Kidney capillary endothelial cell (primary cell): ENCODE results near the gene LINC00305.

ENCODE experiments used
- DNase-seq: peaks from one replicate; pipeline ENCODE4 v3.0.0-alpha.2; 2018; ENCODE audit warnings: low spot score

The LINC00305 gene

DNA sequence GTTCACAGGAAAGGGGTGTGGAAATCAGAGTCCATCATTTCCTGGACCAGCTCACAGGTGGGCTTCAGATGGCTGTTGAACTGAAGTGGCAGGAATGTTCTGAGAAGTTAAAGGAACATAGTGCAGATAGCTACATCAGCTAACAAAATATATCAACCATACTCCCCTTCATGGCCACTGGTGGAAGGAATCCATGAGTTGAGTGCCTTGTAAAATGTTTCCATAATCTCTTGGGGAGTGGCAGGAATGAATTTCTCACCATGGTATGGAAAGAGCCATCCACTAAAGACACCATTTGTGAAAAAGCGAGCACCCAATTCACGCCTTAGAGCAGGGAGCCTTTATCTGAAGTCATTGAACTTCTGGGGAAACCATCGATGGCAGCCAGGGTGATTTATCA, at the start of gene LINC00305:
Gene LINC00305, minus strand, starts transcription at position 101 of the 400 bp plus-strand sequence.
- DNase-seq = no peak

DNA sequence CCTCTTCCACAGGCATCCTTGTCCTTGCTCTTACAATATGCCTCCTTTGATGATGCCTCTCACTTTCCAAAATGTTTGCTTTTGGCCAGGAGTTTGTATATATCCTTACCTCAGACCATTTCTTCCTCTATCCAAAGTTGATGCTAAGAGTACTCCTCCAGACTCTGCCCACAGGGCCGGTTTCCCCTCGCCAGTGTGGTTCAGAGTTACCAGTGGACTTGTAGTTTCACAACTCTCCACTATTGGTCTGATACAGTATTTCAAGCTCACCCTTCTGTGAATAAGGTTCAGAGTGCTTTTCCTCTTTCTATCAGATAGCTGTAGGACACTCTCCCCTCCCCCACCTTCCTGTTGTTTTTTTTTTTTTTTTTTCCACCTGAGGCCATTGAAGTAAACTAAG, 42.2 kb upstream of the LINC00305 start:
- DNase-seq = no peak

DNA sequence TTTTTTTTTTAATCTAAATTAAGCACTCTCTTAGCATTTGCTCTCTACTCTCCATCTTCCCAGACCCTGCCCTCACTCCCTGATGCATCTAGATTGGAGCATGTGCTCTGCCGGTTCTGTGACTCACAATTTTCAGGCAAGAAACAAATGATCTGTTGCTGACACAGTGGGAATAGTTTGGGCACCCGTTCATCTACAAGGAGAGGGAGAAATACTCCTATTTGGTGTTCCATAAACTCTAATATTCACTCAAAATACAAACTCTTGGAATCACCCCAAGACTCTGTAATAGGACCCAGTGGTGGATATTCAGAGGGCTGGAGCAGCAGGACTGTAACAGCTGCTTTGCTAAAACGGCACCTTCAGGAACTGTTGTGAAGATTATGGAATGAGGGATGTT, 37.1 kb upstream of the LINC00305 start:
- DNase-seq = no peak

DNA sequence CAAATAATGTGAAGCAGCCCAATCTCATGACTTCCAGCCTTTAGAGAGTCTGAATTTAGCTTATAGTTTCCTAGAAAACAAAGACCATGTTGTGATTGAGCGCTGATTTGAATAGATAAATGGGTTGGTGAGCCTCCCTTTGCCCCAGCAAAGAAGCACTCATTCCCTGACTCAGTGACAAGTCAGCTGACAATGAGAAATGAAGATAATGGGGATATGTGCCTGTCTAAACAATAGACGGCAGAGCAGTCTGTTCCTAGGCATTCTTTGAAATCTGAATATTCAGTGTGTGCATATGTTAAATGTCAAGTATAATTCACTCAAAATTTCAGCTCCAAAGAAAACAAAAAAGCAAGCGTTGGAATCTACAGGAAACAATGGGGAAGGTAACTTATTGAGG, 34.8 kb upstream of the LINC00305 start:
- DNase-seq = peak; percentile 13

DNA sequence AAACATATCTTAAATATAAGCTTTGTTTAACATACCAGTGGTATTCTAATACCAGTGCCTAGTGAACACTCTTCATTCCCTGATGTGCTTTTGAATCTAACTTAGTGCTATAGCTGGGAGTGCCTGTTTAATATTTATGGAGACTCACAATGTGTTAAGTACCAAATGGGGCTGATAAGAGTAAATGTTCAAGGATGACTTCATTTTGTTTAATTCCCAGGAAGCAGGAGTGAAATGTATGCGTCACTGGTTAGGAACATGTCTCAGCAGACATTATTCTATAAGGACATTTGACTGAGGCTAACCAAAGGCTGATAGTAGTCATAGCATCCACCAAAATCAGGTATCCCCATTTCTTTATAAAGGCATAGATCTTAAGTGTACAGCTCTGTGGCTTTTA, 31.7 kb upstream of the LINC00305 start:
- DNase-seq = no peak

DNA sequence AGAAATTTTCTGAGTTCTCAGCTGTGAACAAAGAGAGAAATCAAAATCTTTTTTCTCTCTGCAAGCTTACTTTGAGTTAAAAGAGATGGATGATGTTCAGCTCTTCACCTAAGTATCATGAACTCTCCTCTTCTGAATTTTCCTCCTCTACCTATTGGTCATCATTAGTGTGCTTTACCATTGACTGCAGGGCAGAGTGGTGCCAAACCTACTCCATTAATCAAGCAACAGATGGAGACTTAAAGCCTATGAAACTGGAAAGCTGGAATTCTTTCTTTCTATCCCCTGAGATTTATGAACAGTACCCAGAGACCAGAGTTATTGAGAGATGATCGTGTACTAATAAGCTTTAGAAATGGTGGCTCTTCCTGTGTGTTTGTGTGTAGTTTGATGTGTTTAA, 31.3 kb upstream of the LINC00305 start:
- no peak for DNase-seq

DNA sequence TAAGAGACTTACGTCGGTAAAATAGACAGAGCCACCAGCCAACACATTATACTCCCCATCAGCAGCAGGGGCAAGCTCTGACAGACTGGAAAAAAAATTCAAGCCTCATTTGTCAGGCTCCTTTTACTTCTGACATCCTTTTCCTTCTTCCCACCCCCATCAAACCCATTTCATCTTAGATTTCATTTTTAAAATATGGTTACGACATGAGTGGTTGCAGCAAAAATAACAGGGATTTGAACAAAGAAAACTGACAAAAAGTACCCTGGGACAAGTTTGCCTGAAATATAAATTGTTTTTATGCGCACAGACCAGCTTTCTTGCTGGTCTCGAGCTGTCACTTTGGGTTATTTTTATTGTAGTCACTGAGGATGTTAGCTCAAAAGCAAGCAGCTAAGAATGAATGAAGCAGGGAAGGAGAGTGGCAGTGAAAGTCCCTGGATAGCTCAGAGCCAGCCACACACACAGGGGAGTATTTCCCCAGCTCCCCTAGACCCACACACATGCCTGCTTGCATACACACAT, 30.7 kb upstream of the LINC00305 start:
- DNase-seq = no peak

DNA sequence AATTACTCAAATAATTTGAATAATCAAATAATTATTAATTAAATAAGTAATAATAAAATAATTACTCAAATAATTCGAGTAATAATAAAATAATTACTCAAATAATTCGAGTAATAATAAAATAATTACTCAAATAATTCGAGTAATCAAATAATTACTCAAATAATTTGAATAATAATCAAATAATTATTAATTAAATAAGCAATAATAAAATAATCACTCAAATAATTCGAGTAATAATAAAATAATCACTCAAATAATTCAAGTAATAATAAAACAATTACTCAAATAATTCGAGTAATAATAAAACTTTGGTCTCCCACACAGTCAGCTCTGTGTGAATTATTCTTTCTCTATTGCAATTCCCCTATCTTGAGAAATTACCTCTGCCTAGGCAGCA, 30.0 kb upstream of the LINC00305 start:
- DNase-seq = no peak

DNA sequence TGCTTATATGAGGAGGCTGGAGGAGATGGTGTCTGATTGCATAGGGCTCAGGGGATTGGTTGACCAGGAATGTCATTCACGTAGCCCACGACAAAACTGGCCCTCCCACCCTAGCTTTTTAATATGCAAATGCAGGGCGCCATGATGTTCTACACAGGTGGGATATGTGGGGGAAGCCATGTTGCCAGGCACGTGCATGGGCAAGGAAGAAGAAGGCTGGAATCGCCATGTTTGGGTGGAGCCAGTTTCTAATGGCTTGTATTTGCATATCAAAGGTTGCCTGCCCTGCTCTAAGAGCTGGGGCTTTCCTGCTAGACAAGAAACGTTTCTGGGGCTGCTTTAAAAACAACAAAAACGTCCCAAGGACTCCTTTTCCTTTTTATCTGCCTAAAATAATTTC, 26.5 kb upstream of the LINC00305 start:
- DNase-seq = no peak

DNA sequence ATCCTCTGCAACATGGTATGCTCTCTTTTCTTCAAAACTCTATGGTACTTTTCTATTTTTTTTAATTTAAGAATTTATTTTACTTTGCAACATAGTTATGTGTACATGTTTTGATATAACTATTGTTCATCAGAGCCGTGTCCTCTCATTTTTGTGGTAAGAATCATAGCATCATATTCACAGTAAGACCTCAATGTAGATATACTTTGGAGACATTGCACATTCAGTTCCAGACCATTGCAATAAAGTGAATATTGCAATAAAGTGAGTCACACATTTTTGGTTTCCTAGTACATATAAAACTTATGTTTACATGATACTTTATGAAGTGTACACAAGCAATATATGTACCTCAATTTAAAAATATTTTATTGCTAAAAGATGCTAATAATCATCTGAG, 22.7 kb upstream of the LINC00305 start:
- no peak for DNase-seq

DNA sequence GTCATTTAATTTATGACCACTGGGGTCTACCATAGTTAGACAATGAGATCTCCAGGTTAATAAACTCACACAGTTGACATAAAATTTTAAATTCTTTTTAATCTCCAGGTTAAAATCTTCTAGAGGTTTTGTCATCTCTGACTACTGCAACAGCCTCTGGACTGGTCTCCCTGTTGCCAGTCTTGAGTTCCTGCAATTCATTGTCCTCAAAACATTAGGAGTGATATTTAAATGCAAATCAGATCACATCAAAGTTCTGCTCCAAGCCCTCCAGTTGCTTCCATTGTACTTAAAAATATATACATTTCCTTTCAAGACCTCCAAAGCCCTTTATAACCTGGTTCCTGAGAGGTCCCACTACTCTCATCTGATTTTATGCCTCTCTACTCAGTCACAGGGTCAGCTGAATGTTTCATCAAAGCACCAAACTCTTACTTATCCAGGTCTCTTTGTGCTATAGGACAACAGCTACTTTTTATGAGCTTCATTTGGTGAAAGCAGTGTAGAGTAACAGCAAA, 18.6 kb upstream of the LINC00305 start:
- no peak for DNase-seq

DNA sequence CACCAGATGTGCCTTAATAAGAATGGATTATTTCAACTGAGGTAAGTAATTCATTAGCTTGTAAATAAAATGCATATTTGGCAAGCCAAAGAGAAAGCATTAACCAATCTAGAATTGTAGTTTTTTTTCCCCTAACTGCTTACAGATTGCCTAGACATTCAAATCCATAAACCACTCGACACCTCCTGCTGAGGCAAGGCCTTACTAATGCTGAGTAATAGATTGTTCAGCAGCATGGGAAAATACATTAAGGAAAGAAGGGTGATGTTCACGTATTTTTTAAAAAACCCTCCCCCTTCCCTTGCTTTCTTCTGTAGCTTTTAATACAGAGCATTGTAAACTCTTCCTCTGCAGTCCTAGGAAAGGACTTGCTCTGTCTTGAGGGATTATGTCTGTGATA, 17.0 kb upstream of the LINC00305 start:
- DNase-seq = peak; percentile 22

DNA sequence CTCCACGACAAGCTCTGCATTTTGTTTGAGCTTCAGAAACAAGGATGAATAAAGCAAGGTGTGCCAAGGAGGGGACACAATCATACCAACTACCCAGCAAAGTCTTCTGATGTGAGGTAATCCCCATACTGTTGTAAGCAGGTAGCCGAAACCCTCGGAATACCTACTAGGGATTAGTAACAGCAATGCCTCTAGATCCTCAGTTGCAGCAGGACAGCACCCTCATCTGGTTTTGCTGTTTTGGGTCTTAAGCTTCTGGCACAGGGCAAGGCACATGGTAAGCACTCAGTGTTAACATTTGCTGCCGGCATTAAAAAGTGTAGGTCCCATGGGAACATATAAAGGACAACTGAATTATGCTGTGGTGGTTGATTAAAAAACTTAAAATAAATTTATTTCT, 16.0 kb upstream of the LINC00305 start:
- DNase-seq = no peak

DNA sequence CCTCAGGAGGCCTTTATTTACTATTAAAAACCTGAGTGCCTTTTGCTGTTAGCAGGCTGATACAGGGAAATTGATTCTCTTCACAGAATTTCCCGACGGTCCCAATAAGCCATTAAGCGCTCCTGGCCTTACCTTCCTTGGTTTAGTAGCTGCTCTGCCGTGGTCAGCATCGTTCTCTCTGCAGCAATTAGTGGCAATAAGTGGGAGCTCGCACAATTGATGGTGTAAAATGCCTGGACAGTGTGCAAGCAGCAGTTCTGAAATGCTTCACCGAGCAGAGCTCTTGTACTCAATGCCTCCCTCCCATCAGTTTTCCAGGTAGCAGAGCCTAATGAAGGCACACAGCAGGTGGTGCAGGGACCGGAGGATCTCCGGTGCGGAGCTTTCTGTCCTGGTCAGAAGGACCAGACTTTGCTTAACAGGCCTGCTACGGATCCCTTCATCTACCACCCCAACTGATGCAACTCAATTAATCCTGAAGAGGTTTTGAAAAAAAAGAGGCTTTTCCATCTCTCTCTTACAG, 1.1 kb upstream of the LINC00305 start:
- no peak for DNase-seq

DNA sequence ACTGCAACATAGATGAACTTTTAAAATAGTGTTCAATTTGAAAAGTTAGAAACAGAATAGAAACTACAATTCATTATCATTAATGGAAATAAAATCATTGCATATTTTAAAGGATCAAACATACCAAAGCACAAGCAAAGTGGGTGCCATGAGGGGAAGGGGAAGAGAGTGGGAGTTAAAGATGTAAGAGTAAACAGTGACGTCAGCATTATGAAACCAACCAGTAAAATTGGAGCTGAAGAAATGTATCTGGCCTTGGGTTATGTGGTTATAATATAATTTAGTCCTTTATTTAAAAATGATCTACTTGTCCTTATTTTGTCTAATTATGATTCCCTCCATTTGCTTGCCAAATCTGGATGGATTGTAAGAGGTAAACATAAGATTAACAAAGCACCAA, 6.0 kb downstream of the LINC00305 start:
- no peak for DNase-seq

DNA sequence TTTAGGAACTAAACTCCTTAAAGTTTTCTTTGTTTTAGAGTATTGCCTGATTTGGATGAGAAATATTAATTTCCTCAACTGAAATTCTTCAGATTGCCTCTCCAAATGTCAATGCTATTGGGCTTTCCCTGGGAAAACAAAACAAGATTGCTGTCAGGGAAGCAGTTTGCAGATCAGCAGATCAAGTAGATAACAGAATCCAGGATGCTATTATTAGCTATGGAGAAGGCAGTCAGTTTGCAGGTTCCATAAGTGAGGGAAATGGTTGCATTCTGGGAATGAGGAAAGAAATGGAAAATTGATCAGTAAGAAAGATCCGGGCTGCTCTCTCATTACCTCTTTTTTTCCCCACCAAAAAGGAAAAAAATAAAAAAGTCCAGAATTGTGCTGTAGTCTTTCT, 11.0 kb downstream of the LINC00305 start:
- no peak for DNase-seq

DNA sequence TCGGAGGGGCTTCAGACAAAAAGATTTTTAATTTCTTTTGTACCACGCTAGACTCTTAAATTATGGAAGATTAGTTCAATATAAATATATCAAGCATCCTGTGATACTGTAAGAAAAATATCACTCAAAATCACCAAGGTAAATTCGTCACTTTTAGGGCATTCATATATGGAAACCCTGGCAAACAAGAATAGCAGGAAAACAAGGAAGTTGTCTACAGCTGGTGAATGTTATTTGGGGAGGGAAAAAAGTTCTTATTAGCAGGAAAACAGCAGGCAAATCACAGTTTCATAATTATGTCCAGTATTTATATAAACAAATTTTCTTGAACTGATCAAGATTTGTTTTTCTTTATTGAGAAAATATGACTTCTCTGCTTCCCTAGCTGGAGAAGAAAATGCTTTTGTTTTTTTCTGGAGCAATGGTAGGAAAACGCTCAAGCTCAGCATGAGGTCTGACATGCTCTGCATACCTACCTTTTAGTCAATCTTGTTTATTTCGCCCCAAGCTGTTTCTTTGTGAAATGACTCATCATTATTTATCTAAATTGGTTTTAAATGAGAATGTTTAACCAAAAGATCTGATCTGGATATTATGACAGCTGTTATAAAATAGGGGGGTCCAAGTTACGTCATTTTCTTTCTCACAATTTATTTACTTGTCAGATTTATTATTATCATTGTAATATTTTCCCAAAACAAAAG, 14.7 kb downstream of the LINC00305 start:
- no peak for DNase-seq

DNA sequence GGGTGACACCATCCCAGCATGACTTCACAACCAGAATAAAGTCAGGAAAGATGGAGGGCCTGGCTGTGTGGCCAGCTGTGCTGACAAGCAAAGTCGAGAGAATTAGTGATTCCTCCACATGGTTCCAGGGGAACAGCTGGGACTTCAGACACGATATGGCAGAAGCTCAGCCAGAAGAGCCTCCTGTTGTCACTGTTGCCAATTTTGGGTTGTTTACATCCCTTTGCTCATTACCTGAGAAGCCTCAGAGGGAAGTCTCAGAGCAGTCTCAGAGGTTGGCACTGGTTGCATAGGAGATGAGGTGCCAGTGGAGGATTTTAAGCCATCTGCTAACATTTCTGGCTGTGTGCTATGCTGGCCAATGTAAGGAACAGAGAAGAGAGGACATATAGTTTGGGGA, 16.0 kb downstream of the LINC00305 start:
- no peak for DNase-seq

DNA sequence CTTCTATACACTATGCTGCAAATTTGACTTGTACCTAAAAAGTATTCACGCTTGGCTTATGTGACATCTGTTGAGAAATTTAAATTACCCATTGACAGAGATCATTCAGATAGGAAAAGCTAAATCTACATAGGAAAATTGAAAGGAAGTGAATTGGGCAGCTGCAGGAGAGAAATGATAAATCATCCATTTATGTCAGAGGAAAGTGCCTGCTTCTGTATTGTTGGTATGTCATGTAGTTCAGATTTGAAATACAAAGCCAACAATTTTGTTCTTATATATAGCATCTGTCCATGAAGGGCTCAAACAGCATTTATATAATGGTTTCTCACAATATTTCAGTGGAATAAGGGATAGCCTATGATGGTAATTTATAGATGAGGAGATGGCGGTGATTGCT, 17.6 kb downstream of the LINC00305 start:
- no peak for DNase-seq

DNA sequence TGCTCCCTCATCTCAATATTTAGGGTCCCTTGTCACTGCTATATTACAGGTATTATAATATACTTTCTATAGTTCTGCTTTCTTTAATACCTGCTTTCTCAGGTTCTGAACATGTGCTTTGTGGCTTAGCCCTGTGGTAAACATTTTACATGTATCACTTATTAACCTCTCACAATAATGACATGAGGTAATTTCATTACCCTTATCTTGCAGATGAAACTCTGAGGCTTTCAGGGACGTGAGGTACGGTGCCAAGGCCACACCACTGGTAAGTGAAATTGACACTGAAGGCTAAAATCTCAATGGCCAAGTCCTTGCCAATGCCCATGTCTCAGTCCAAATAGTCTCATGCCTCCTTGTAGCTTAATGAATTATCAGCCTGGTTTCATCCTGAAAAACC, 21.7 kb downstream of the LINC00305 start:
- DNase-seq = no peak

DNA sequence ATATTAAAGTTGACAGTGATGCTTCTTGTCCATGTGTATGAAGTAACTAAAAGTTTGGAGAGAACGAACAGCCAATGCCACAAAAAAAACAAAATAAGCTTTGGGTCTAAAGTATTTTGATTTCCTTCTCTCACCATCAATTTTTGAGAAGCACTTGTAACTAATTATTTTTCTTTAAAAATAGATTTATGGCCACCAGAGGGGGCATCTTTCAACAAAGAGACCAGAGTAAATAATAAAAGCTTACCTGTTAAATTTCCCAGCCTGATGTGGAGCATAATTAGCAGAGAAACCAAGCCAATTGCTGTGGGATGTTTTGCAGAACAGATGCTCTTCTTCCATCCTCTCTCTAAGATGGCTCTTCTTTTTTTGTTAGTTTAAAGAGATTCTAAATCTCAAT, 29.0 kb downstream of the LINC00305 start:
- no peak for DNase-seq

DNA sequence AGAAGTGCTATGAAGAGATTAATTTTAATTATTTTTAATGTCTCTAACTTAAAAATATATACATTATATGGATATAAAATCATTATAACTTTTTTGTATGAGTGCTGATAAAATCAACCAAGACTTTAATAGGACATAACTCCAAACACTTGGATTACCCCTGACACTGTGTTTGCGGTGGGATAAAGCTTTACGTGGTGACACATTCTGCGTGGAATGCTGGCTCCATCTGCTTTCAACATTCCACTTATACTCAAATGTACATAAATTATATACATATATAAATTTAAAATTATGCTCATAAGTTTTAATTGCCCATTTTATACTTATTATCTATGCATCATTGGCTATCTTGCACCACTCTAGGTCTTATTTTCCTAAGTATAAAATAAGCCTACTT, 30.5 kb downstream of the LINC00305 start:
- no peak for DNase-seq

DNA sequence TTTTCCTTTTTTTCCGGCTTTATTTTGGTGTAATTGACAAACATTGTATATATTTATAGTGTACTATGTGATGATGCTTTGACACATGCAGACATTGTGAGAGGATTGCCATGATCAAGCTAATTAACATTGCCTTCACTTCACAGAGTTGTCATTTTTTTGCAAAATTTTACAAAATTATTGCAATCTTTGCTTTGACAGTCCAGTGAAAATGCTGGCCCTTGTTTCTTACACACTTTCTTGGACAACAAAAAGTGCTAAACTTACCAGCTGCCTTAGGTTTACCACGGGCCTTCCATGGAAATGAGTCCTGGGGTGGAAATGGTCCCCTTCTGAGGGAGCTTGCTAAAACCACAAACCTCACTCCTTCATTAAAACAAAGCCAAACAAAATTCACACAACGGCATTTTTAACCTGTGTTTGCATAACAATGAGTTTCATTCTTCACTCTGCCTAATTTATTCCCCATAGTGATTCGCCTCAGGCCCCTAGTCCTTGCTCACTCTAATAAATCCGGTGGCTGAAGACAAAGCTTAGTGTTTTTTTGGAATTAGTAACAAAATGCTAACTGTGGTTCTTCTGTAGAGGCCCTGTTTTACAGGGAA, 32.2 kb downstream of the LINC00305 start:
- no peak for DNase-seq
